Mesenteric fat pad (tissue), 1 donor: ENCODE results near the gene MTFP1. TPM values are rescaled to one million over a fixed set of nuclear protein-coding genes. Genes with fewer than 3 reads are reported as not detected.
"Not testable (repeated sequence)": the region's sequence is repeated elsewhere in the genome, so short reads cannot be mapped to it uniquely, and the experiment has no call there.

Experiments used
- DNase-seq: peaks from one replicate; pipeline ENCODE4 v3.0.0-alpha.2; 2020; ENCODE audit warnings: low spot score
- total RNA-seq: library from RNA; stranded (reverse); fragmentation: NEBNext Ultra II Directional; extraction: Animal tissue kit (Norgen Biotek cat#: 25700); gene quantifications from one replicate; pipeline ENCODE4 v1.2.1, GENCODE V29; 2021
- donor health status: DM: yes; HTN: yes; CAD: no.

The MTFP1 gene
- total RNA-seq, 1 donor from 2014 or later = 13.3 TPM

DNA sequence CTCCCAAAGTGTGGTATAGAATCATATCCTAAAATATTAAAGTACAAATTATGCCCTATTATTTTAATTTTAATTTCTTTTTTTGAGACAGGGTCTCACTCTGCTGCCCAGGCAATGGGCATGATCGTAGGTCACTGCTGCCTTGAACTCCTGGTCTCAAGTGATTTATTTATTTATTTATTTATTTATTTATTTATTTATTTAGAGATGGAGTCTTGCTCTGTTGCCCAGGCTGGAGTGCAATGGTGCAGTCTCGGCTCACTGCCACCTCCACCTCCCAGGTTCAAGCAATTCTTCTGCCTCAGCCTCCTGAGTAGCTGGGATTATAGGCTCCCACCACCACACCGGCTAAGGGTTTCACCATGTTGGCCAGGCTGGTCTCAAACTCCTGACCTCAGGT is 24.5 kb upstream of the MTFP1 start:
- not testable (repeated sequence) for DNase-seq

GRCh38 chr22:30402028-30402765 is 23.4 kb upstream of the MTFP1 start:
- DNase-seq = no peak

- not testable (repeated sequence) for DNase-seq
Observed at GRCh38 chr22:30402766-30403104, 22.8 kb upstream of the MTFP1 start.

- DNase-seq = no peak
Observed at GRCh38 chr22:30404307-30404706, 21.3 kb upstream of the MTFP1 start.

- DNase-seq = no peak
Observed at GRCh38 chr22:30405731-30406130, 19.8 kb upstream of the MTFP1 start.

DNA sequence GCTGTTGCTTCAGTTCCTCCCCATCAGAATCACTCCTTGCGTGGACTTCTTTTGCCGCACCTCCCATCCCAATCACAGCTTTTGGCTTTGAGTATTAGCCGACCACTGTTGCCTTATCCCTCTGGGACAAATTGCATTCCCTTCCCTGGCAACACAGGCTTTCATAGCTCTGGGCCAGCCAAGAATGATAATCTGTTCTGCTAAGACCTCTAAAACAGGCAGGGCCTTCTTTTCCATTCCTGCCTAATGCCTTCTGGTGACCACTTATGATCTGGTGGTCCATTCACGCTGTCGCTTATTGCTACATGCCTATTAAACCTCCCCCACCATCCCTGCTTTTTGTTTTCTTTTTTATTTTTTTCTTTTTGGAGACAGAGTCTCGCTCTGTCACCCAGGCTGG is 19.2 kb upstream of the MTFP1 start:
- DNase-seq = no peak

- no peak for DNase-seq
Observed at GRCh38 chr22:30408388-30409102, 17.0 kb upstream of the MTFP1 start.

DNA sequence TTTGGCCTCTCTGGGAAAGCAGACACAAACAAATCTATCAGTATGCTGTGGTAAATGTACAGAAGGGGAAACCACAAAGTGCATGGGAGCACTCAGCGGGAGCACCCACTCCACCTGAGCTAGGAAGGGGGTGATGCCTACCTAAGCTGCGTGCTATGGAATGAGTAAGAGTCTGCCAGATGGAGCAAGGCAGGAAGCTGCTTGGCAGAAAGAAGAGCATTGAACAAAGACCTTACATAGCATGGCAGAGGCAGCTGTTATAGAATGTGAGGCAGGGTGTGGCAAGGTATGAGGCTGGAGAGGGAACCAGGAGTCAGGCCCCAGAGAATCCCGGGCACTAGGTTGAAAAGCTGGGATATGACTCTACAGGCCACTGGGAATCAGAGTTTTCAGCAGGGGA is 13.8 kb upstream of the MTFP1 start:
- no peak for DNase-seq

- no peak for DNase-seq
Observed at GRCh38 chr22:30413001-30413400, 12.6 kb upstream of the MTFP1 start.

DNA sequence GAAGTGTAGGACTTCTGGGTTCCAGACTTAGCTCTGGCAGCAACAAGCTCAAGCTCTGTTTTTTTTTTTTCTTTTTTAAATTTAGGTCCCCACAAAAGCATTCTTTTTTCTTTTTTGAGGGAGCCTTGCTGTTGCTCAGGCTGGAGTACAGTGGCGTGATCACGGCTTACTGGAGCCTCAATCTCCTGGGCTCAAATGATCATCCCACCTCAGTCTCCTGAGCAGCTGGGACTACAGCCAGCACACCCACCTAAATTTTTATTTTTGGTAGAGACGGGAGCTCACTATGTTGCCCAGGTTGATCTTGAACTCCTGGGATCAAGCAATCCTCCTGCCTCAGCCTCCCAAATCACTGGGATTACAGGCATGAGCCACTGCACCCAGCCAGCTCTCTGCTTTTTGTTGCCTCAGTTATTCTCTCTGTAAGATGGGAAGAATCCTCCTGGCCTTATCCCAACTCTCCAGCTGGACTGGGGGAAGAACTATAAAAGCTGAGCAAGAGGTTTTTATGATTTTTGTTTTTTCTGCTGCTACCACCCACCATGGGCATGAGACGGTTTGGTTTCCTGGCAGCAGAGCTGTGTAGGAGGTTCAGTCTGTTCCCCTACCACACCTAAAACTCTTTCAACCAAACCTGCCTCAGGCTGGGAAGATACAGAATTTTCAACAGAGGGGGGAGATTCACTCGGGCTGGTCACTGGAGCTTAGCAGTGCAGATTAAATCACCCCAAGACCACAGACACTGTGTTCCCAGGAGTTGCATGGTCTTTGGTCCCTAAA is 11.6 kb upstream of the MTFP1 start:
- no peak for DNase-seq

- no peak for DNase-seq
Observed at GRCh38 chr22:30414525-30415047, 11.0 kb upstream of the MTFP1 start.

GRCh38 chr22:30416403-30416802 is 9.2 kb upstream of the MTFP1 start:
- DNase-seq = no peak

- no peak for DNase-seq
Observed at GRCh38 chr22:30416837-30417236, 8.7 kb upstream of the MTFP1 start.

DNA sequence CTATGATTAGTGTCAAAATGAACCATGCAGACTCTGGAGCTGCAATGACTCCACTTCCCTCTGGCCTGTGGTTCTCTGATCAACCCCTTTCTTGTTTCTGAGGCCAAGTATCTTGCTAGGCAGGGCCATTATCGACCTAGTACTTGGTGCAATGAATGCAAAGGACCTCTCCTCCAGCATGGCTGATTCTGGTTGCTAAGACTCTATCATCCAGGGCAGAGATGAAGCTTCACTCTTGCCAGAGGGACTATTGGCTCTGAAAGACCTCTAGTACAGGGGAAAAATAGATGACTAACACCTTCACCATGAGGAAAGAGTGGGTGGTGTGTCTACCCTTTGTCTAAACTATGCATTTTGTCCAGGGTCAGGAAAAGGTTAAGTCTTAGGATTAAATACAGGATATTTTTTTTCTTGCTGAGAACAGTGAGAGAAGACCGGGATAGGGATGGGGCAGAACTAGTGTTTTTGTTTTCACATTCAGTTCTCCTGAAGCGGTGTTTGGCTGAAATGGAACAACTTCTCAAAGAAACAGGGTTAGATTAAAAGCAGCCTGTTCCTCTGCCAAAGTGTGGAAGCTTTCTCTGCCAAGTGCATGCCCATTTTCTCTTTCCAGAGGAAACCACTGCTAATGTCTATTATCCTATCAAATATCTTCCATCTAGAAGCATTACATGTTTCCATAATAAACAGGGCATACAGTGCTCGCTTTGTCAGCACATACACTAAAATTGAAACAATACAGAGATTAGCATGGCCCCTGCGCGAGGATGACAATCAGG is 5.0 kb upstream of the MTFP1 start:
- DNase-seq = no peak

- no peak for DNase-seq
Observed at GRCh38 chr22:30421695-30422480, 3.7 kb upstream of the MTFP1 start.

- peak; percentile 92 for DNase-seq
Observed at GRCh38 chr22:30422481-30423300, 2.9 kb upstream of the MTFP1 start.

GRCh38 chr22:30423301-30423958 is 2.1 kb upstream of the MTFP1 start:
- DNase-seq = peak; percentile 92

DNA sequence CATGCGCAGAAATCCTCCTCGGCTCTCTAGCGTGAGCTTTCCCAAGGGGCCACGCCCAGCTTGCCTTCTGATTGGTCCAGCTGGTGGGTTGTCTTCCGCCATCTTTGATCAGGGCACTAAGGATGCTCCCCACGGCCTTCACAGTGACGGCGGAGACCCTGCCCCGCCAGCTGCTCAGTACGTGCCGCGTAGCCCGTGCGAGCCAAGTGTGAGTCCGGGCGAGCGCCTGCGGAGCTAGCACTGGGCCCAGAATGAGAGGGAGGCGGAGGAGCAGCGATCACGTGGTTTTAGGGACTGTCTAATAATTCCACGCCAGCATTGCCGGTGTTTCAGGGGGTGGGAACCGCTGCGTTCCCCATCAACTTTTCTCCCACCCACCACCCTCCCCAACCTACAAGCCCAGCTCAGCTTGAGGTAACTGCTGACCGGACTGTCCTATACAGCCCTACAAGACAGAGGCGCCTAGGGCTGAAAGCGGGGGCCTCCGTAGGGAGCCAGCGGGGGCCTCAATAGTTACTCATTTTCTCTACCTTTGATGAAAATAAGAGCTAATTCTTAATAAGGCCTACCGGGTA is 1.5 kb upstream of the MTFP1 start:
- peak; percentile 98 for DNase-seq
